ENCODE data around the gene PXYLP1. TPM values are rescaled to one million over a fixed set of nuclear protein-coding genes. Genes with fewer than 3 reads are reported as not detected.

The PXYLP1 gene
- total RNA-seq, 6 donors from 2014 or later, result 6.5 to 17.5 (median 9.8) TPM

- no peak for TF ChIP-seq POLR2A (IDR thresholded peaks at IDR 0.05)
- no peak for TF ChIP-seq EP300 (IDR thresholded peaks at IDR 0.05)
- H3K27me3 ChIP-seq, result no peaks in the 10 kb centered on the region
- H3K9me3 ChIP-seq, result no peaks in the 10 kb centered on the region
- ATAC-seq (ENCODE audit: low FRiP score in 2 of 2) (no peak), DNase-seq (no peak)
- no peaks in the 10 kb centered on the region for H3K36me3 ChIP-seq
- no peak overlapping the region for H3K27ac ChIP-seq
- no peaks in the 10 kb centered on the region for H3K4me1 ChIP-seq
- WGBS, 2 donors, result 83 to 85% methylated on average over 5 of the region's 5 CpGs
- H3K4me3 ChIP-seq, result no peak overlapping the region
These were observed 23.7 kb downstream of the PXYLP1 start for GRCh38 chr3:141255137-141255845.

DNA sequence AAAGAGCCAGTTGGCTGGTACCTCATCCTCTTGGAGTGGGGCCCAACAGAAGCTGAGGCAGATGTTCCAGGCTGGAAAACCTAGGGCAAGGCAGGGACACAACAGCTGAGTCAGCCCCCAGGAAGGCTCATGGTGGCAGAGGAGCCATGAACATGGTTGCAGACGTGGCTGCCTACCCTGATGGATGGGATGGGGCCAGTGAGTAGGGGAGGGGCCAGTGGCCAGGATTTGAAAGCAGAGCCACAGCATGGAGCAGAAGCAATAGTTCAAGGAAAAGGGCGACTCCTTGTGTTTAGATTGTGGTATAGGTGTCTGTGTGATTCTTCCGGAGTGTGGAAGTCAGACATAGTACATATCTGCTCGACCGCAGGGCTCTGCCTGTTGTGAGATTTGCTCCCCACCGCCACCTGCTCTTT is 24.2 kb downstream of the PXYLP1 start:
- TF ChIP-seq EP300 (IDR thresholded peaks at IDR 0.05), result no peak
- TF ChIP-seq POLR2A (IDR thresholded peaks at IDR 0.05), result no peak
- no peak for TF ChIP-seq POLR2AphosphoS5 (IDR thresholded peaks at IDR 0.05)
- TF ChIP-seq, protein P1, sequence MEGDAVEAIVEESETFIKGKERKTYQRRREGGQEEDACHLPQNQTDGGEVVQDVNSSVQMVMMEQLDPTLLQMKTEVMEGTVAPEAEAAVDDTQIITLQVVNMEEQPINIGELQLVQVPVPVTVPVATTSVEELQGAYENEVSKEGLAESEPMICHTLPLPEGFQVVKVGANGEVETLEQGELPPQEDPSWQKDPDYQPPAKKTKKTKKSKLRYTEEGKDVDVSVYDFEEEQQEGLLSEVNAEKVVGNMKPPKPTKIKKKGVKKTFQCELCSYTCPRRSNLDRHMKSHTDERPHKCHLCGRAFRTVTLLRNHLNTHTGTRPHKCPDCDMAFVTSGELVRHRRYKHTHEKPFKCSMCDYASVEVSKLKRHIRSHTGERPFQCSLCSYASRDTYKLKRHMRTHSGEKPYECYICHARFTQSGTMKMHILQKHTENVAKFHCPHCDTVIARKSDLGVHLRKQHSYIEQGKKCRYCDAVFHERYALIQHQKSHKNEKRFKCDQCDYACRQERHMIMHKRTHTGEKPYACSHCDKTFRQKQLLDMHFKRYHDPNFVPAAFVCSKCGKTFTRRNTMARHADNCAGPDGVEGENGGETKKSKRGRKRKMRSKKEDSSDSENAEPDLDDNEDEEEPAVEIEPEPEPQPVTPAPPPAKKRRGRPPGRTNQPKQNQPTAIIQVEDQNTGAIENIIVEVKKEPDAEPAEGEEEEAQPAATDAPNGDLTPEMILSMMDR (IDR thresholded peaks at IDR 0.05), result peak in 2 of 6 experiments; percentile 22 to 27
- Histone ChIP-seq H3K4me3 (no peak overlapping the region), H3K27me3 (no peaks in the 10 kb centered on the region), H3K9me3 (no peaks in the 10 kb centered on the region), H3K36me3 (peaks cover 0 to 4% (median 0%) of the 10 kb centered on the region in 4 donors), H3K4me1 (no peaks in the 10 kb centered on the region), H3K27ac (no peak overlapping the region)
- DNase-seq, result no peak
- peak; percentile 16 to 69 for ATAC-seq (ENCODE audit: low FRiP score in 2 of 2)
- WGBS, 2 donors, result 79 to 93% methylated on average over 6 of the region's 6 CpGs

DNA sequence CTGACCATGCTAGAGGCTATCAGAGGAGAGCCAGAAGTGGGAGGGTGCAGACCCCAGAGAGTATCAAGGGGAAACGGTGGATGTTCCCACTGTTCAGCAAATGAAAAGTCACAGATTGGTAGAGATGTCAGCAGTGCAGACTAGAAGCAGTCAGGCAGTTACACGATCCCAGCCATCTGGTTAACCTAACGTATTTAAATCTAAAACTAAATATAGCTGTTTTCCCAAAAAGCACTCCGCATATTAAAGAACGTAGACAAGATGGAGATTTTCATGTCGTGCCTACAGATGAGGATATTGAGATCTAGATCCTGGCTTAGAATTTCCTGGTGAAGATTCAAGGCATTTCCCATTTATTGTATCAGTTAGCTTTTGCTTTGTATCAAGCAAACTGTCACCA is 25.2 kb downstream of the PXYLP1 start:
- Histone ChIP-seq H3K4me1 (no peaks in the 10 kb centered on the region), H3K27me3 (no peaks in the 10 kb centered on the region), H3K4me3 (no peak overlapping the region), H3K9me3 (no peaks in the 10 kb centered on the region), H3K27ac (no peak overlapping the region), H3K36me3 (peaks cover 0 to 12% (median 0%) of the 10 kb centered on the region in 4 donors)
- WGBS, 2 donors, result 88 to 89% methylated on average over 6 of the region's 6 CpGs
- no peak for TF ChIP-seq EP300 (IDR thresholded peaks at IDR 0.05)
- TF ChIP-seq, protein P1 (IDR thresholded peaks at IDR 0.05), result no peak
- no peak for TF ChIP-seq POLR2AphosphoS5 (IDR thresholded peaks at IDR 0.05)
- TF ChIP-seq POLR2A (IDR thresholded peaks at IDR 0.05), result no peak
- ATAC-seq (ENCODE audit: low FRiP score in 2 of 2) (no peak), DNase-seq (no peak)

DNA sequence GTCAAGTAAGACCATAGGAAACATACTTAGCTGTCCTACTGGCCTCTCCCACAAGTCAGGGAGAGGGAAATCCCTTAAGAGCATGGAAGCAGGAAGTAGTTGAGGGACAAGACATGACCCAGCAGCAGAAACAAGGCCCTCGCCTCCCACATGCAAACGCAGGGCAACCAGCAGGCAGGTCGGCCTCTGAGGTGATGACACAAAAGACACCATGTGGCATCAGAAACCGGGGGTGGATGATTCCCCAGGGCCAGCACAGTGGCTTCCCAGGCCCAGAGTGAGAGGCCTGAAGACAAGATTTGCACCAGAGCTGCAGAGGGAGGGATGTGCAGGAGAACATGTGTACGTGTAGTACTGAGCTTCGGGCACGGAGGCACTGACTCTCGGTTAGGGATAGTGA is 26.3 kb downstream of the PXYLP1 start:
- H3K36me3 ChIP-seq, result peaks cover 0 to 12% (median 0%) of the 10 kb centered on the region in 4 donors
- WGBS, 2 donors, result 82 to 89% methylated on average over 8 of the region's 8 CpGs
- DNase-seq, result no peak
- no peaks in the 10 kb centered on the region for H3K27me3 ChIP-seq
- TF ChIP-seq EP300 (IDR thresholded peaks at IDR 0.05), result no peak
- TF ChIP-seq, protein P1 (IDR thresholded peaks at IDR 0.05), result no peak
- TF ChIP-seq POLR2AphosphoS5 (IDR thresholded peaks at IDR 0.05), result no peak
- no peak for TF ChIP-seq POLR2A (IDR thresholded peaks at IDR 0.05)
- H3K4me3 ChIP-seq, result no peak overlapping the region
- H3K27ac ChIP-seq, result no peak overlapping the region
- no peaks in the 10 kb centered on the region for H3K9me3 ChIP-seq
- no peaks in the 10 kb centered on the region for H3K4me1 ChIP-seq
- peak in 1 of 2 donors; percentile 23 for ATAC-seq (ENCODE audit: low FRiP score in 2 of 2)

GRCh38 chr3:141258973-141259372 is 27.3 kb downstream of the PXYLP1 start:
- Histone ChIP-seq H3K4me3 (no peak overlapping the region), H3K9me3 (no peaks in the 10 kb centered on the region), H3K4me1 (no peaks in the 10 kb centered on the region), H3K27ac (no peak overlapping the region), H3K27me3 (no peaks in the 10 kb centered on the region), H3K36me3 (peaks cover 0 to 12% (median 0%) of the 10 kb centered on the region in 4 donors)
- 96 to 97% methylated on average over 2 of the region's 2 CpGs for WGBS, 2 donors
- ATAC-seq (ENCODE audit: low FRiP score in 2 of 2) (no peak), DNase-seq (no peak)
- TF ChIP-seq EP300 (IDR thresholded peaks at IDR 0.05) (no peak), POLR2AphosphoS5 (IDR thresholded peaks at IDR 0.05) (no peak), POLR2A (IDR thresholded peaks at IDR 0.05) (no peak)
- TF ChIP-seq, protein P1 (IDR thresholded peaks at IDR 0.05), result no peak
